HCT116 (cell line): ENCODE results near the gene TMEM132C. TPM values are rescaled to one million over a fixed set of nuclear protein-coding genes. Genes with fewer than 3 reads are reported as not detected.

Experiments used
- ATAC-seq: fragments of 200-7000 bp; cut with Tn5 transposase; 2 replicates; pipeline ENCODE4 v1.9.1; 2020; ENCODE audit warnings: mild to moderate bottlenecking, moderate library complexity
- BruUV-seq: library from RNA; stranded (reverse); fragments of 400-500 nt; replicated peaks from 2 replicates; lab custom pipeline; 2021; lab: Mats Ljungman, UMichigan
- CTCF ChIA-PET: fragments of 300-600 bp; sonication (Branson Sonifier 250); formaldehyde crosslinking; loops from one replicate; lab custom pipeline; 2021; ENCODE audit warnings: antibody characterized with exemption; lab: Charles Lee
- POLR2A ChIA-PET: fragments of 300-600, 350-600 bp; sonication (Branson Sonifier 250); formaldehyde crosslinking; loops from one replicate; lab custom pipeline; 2021; ENCODE audit warnings: antibody characterized with exemption; lab: Charles Lee
- RAD21 ChIA-PET, 2 experiments: fragments of 300-600 bp; sonication (Branson Sonifier 250); formaldehyde crosslinking; loops; one replicate each; lab custom pipeline; 2023; ENCODE audit warnings: low total read pairs in 2 of 2; ENCODE audit not compliant: uncharacterized antibody in 2 of 2, unreplicated experiment in 2 of 2, low non-redundant PET in 1 of 2; lab: Charles Lee
- DNase-seq: peaks from one replicate; pipeline ENCODE4 v3.0.0-alpha.2; 2010; ENCODE audit warnings: low read depth, low spot score
- H2AFZ ChIP-seq: fragments of 200-600 bp; shearing (Covaris generic), sonication (generic); 2 replicates; pipeline ENCODE4 v1.6.1; 2017; ENCODE audit warnings: low read depth, mixed run types, mixed read lengths, antibody characterized with exemption, low read length; ENCODE audit not compliant: poor library complexity, severe bottlenecking
- H3K27ac ChIP-seq: 2 replicates; pipeline ENCODE4 v1.5.1; 2012; ENCODE audit warnings: low read depth, low read length
- H3K27me3 ChIP-seq: fragments of 200-600 bp; sonication (generic); 2 replicates; pipeline ENCODE4 v1.6.1; 2016; ENCODE audit warnings: mixed run types, low read length, mixed read lengths; ENCODE audit not compliant: insufficient read depth
- H3K36me3 ChIP-seq, 2 experiments: fragments of 200-500 bp in 1 of 2; fragments of 200-600 bp in 1 of 2; sonication (Bioruptor generic) in 1 of 2; sonication (generic) in 1 of 2; 2 replicates each; pipeline versions ENCODE4 v1.5.1 to v1.6.1; 2014 to 2016; ENCODE audit warnings: low read length in 2 of 2, inconsistent platforms in 1 of 2, mixed read lengths in 1 of 2, mixed run types in 1 of 2; ENCODE audit not compliant: insufficient read depth in 2 of 2, control insufficient read depth in 1 of 2
- H3K4me1 ChIP-seq, 2 experiments: fragments of 200-600 bp in 1 of 2; sonication (generic) in 1 of 2; 2 replicates each; pipeline versions ENCODE4 v1.5.1 to v1.6.1; 2012 to 2017; ENCODE audit warnings: low read length in 2 of 2, inconsistent platforms in 1 of 2, mild to moderate bottlenecking in 1 of 2, mixed read lengths in 1 of 2, mixed run types in 1 of 2, moderate library complexity in 1 of 2; ENCODE audit not compliant: insufficient read depth in 2 of 2, control insufficient read depth in 1 of 2
- H3K4me2 ChIP-seq: fragments of 200-600 bp; sonication (generic); 2 replicates; pipeline ENCODE4 v1.6.1; 2017; ENCODE audit warnings: mixed run types, low read length, mixed read lengths
- H3K4me3 ChIP-seq, 2 experiments: fragments of 200-600 bp in 1 of 2; sonication (generic) in 1 of 2; replicated peaks in 1 of 2; 2 replicates each; pipeline ENCODE4 v1.5.1; 2011 to 2016; ENCODE audit warnings: low read length in 2 of 2, control low read depth in 1 of 2, low read depth in 1 of 2, mild to moderate bottlenecking in 1 of 2, mixed read lengths in 1 of 2, mixed run types in 1 of 2
- H3K79me2 ChIP-seq: fragments of 200-600 bp; sonication (generic); 2 replicates; pipeline ENCODE4 v1.6.1; 2017; ENCODE audit warnings: mild to moderate bottlenecking, mixed run types, low read length, moderate library complexity, mixed read lengths; ENCODE audit not compliant: insufficient read depth
- H3K9ac ChIP-seq: fragments of 200-600 bp; sonication (generic); 2 replicates; pipeline ENCODE4 v1.6.1; 2016; ENCODE audit warnings: low read length, mixed read lengths
- H3K9me2 ChIP-seq: fragments of 200-600 bp; sonication (generic), shearing (Covaris generic); 2 replicates; pipeline ENCODE4 v1.6.1; 2017; ENCODE audit warnings: mixed run types, mild to moderate bottlenecking, moderate library complexity; ENCODE audit not compliant: insufficient read depth
- H3K9me3 ChIP-seq, 2 experiments: fragments of 200-500 bp in 1 of 2; fragments of 200-600 bp in 1 of 2; sonication (Bioruptor generic) in 1 of 2; sonication (generic) in 1 of 2; 2 replicates each; pipeline ENCODE4 v1.6.1; 2014 to 2017; ENCODE audit warnings: low read length in 2 of 2, mixed read lengths in 2 of 2, inconsistent platforms in 1 of 2, low read depth in 1 of 2, mild to moderate bottlenecking in 1 of 2, mixed run types in 1 of 2, moderate library complexity in 1 of 2; ENCODE audit not compliant: control insufficient read depth in 1 of 2, insufficient read depth in 1 of 2
- H4K20me1 ChIP-seq: fragments of 200-600 bp; sonication (generic), shearing (Covaris generic); 2 replicates; pipeline ENCODE4 v1.6.1; 2017; ENCODE audit warnings: mixed run types, mild to moderate bottlenecking, moderate library complexity; ENCODE audit not compliant: insufficient read depth
- EGR1 ChIP-seq: IDR thresholded peaks from 2 replicates; pipeline ENCODE4 v1.6.1; 2012; ENCODE audit warnings: low read depth
- ELF1 ChIP-seq: IDR thresholded peaks from 2 replicates; pipeline ENCODE4 v1.6.1; 2012; ENCODE audit warnings: low read depth, borderline replicate concordance
- EZH2 ChIP-seq: fragments of 200-600 bp; sonication (generic); IDR thresholded peaks from 2 replicates; pipeline ENCODE4 v1.6.1; 2017; ENCODE audit warnings: antibody characterized with exemption, mixed run types
- EZH2phosphoT487 ChIP-seq: fragments of 200-600 bp; IDR thresholded peaks from 2 replicates; pipeline ENCODE4 v1.6.1; 2018; ENCODE audit warnings: antibody characterized with exemption, borderline replicate concordance
- FOSL1 ChIP-seq: IDR thresholded peaks from 2 replicates; pipeline ENCODE4 v1.6.1; 2012; ENCODE audit warnings: low read depth
- JUND ChIP-seq: IDR thresholded peaks from 2 replicates; pipeline ENCODE4 v1.6.1; 2012
- POLR2A ChIP-seq: IDR thresholded peaks from 2 replicates; pipeline ENCODE4 v1.7.0; 2011; ENCODE audit warnings: borderline replicate concordance; ENCODE audit not compliant: insufficient read depth, insufficient read length; ENCODE audit errors: extremely low read depth
- POLR2AphosphoS5 ChIP-seq: IDR thresholded peaks from 2 replicates; pipeline ENCODE4 v1.6.1; 2011; ENCODE audit warnings: mild to moderate bottlenecking, low read depth, low read length, moderate library complexity
- RAD21 ChIP-seq: IDR thresholded peaks from 2 replicates; pipeline ENCODE4 v1.6.1; 2012; ENCODE audit warnings: low read depth, mild to moderate bottlenecking
- SIN3A ChIP-seq: IDR thresholded peaks from 2 replicates; pipeline ENCODE4 v1.6.1; 2012; ENCODE audit warnings: low read depth
- SP1 ChIP-seq: IDR thresholded peaks from 2 replicates; pipeline ENCODE4 v1.6.1; 2012; ENCODE audit warnings: low read depth
- SRF ChIP-seq: IDR thresholded peaks from 2 replicates; pipeline ENCODE4 v1.6.1; 2012; ENCODE audit warnings: low read depth
- TCF7L2 ChIP-seq: IDR thresholded peaks from 2 replicates; pipeline ENCODE4 v1.7.0; 2011; ENCODE audit warnings: borderline replicate concordance, inconsistent platforms; ENCODE audit not compliant: insufficient read depth, insufficient read length; ENCODE audit errors: extremely low read depth
- YY1 ChIP-seq: IDR thresholded peaks from 2 replicates; pipeline ENCODE4 v1.6.1; 2011; ENCODE audit warnings: low read length, low read depth, moderate library complexity, mild to moderate bottlenecking; ENCODE audit not compliant: insufficient replicate concordance; ENCODE audit errors: extremely low read depth
- ZNF274 ChIP-seq: fragments of 200-500 bp; sonication (Bioruptor generic); IDR thresholded peaks from 2 replicates; pipeline ENCODE4 v1.6.1; 2014; ENCODE audit warnings: mild to moderate bottlenecking, low read depth, low read length, inconsistent platforms
- intact Hi-C: fragments of 100-400 bp; cut with micrococcal nuclease; formaldehyde crosslinking; loops from 2 replicates; pipeline ENCODE4 v1.10.0; 2022
- total RNA-seq: library from RNA; stranded (reverse); gene quantifications from one replicate; pipeline ENCODE4 v1.2.1, GENCODE V29; 2021; ENCODE audit not compliant: unreplicated experiment
- TF ChIP-seq, protein P1 (sequence below): IDR thresholded peaks from 2 replicates; pipeline ENCODE4 v1.6.1; 2012; ENCODE audit warnings: low read depth
- TF ChIP-seq, protein P2 (sequence below): IDR thresholded peaks from 2 replicates; pipeline ENCODE4 v1.6.1; 2012
- TF ChIP-seq, protein P3 (sequence below): IDR thresholded peaks from 2 replicates; pipeline ENCODE4 v1.6.1; 2012

TMEM132C gene
- total RNA-seq, 1 experiment from 2014 or later, result not detected

DNA sequence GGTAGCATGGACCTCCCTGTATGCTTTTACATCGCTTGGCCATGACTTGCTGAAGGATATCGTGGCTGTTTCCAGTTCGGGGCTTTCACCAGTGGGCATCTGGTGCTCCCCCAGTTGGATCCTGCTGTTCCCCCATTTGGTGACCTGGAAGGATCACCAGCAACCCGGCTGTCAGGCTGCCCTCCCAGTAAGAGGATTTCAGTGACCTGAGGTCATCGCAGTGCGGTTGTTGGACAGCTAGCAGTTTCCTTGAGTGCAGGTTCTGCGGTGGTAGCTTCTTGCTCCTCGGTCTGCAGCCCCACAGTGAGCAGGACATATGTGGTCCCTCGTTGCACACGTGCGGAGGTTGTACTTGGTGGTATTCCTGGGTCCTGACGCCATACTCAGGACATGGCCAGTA, 58.7 kb downstream of the TMEM132C start:
- Histone ChIP-seq H3K4me2 (no peak overlapping the region), H4K20me1 (no peaks in the 10 kb centered on the region), H3K9me3 (peaks cover 3 to 32% of the 10 kb centered on the region in 2 experiments; a peak in 2 of 4 replicates), H3K36me3 (no peaks in the 10 kb centered on the region), H2AFZ (no peak overlapping the region), H3K27ac (no peak overlapping the region), H3K27me3 (no peaks in the 10 kb centered on the region), H3K4me3 (no peak overlapping the region)
- no peak for DNase-seq
- ChIA-PET RAD21 (no interaction called here), CTCF (no interaction called here)
- TF ChIP-seq SP1 (no peak), ELF1 (no peak)
- TF ChIP-seq, all 23 proteins: peak for 0
- no peaks in the 10 kb centered on the region for H3K9me2 ChIP-seq
- no peaks in the 10 kb centered on the region for H3K79me2 ChIP-seq
- no peak for ATAC-seq
- POLR2A ChIA-PET, result no interaction called here
- intact Hi-C loops, result no loop called here
- H3K4me1 ChIP-seq, result no peaks in the 10 kb centered on the region
- no TSS peak for BruUV-seq
- no peak overlapping the region for H3K9ac ChIP-seq

DNA sequence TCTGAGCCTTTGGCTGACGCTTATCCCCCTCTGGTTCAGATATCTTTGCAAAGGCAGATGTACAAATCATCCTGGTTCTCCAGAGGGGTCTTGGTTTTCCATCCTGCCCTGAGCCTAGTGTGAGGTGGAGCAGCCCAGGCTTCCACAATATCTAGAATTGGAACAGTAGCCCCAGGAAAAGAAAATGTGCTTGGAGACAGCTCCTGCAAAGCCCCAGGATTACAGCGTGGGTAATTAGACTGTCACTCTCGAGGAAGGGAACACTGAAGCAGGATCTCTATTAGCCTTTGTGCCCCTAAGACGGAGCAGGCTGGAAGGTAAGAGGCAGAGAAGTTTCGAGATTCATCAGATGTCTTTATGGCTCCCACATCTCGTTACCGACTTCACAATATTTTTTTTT, 59.4 kb downstream of the TMEM132C start:
- Histone ChIP-seq H4K20me1 (no peaks in the 10 kb centered on the region), H3K27me3 (no peaks in the 10 kb centered on the region), H3K9ac (no peak overlapping the region), H3K79me2 (no peaks in the 10 kb centered on the region), H3K9me3 (peaks cover 3 to 29% of the 10 kb centered on the region in 2 experiments; a peak in 2 of 4 replicates), H3K4me2 (no peak overlapping the region), H3K9me2 (no peaks in the 10 kb centered on the region), H3K4me1 (no peaks in the 10 kb centered on the region), H3K36me3 (no peaks in the 10 kb centered on the region), H2AFZ (no peak overlapping the region), H3K27ac (no peak overlapping the region), H3K4me3 (no peak overlapping the region)
- CTCF ChIA-PET, result no interaction called here
- intact Hi-C loops, result no loop called here
- no TSS peak for BruUV-seq
- POLR2A ChIA-PET, result no interaction called here
- RAD21 ChIA-PET, result no interaction called here
- TF ChIP-seq, protein P1, sequence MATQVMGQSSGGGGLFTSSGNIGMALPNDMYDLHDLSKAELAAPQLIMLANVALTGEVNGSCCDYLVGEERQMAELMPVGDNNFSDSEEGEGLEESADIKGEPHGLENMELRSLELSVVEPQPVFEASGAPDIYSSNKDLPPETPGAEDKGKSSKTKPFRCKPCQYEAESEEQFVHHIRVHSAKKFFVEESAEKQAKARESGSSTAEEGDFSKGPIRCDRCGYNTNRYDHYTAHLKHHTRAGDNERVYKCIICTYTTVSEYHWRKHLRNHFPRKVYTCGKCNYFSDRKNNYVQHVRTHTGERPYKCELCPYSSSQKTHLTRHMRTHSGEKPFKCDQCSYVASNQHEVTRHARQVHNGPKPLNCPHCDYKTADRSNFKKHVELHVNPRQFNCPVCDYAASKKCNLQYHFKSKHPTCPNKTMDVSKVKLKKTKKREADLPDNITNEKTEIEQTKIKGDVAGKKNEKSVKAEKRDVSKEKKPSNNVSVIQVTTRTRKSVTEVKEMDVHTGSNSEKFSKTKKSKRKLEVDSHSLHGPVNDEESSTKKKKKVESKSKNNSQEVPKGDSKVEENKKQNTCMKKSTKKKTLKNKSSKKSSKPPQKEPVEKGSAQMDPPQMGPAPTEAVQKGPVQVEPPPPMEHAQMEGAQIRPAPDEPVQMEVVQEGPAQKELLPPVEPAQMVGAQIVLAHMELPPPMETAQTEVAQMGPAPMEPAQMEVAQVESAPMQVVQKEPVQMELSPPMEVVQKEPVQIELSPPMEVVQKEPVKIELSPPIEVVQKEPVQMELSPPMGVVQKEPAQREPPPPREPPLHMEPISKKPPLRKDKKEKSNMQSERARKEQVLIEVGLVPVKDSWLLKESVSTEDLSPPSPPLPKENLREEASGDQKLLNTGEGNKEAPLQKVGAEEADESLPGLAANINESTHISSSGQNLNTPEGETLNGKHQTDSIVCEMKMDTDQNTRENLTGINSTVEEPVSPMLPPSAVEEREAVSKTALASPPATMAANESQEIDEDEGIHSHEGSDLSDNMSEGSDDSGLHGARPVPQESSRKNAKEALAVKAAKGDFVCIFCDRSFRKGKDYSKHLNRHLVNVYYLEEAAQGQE, result no peak
- TF ChIP-seq ZNF274 (no peak), POLR2AphosphoS5 (no peak), SP1 (no peak), EGR1 (no peak), JUND (no peak), POLR2A (no peak), EZH2 (no peak), EZH2phosphoT487 (no peak), RAD21 (no peak), SIN3A (no peak), YY1 (no peak), FOSL1 (no peak), TCF7L2 (no peak), SRF (no peak)
- TF ChIP-seq, protein P2, sequence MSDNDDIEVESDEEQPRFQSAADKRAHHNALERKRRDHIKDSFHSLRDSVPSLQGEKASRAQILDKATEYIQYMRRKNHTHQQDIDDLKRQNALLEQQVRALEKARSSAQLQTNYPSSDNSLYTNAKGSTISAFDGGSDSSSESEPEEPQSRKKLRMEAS, result no peak
- TF ChIP-seq, protein P3, sequence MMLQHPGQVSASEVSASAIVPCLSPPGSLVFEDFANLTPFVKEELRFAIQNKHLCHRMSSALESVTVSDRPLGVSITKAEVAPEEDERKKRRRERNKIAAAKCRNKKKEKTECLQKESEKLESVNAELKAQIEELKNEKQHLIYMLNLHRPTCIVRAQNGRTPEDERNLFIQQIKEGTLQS, result no peak
- DNase-seq (no peak), ATAC-seq (no peak)
